ENCODE results near the gene GPT2.
A peak's percentile ranks its signal among the peaks of the same experiment; 100 is the strongest.

Gene GPT2

GRCh38 chr16:46883690-46884512 lies at the start of gene GPT2:
TSS of gene GPT2 (plus strand) at chr16:46884362. CDS start at chr16:46884716, 354 bp downstream.
- DNase-seq: peak; percentile 90 to 92

GRCh38 chr16:46836534-46837530 lies 47.3 kb upstream of the GPT2 start:
- no peak for DNase-seq

- no peak for DNase-seq
These were observed 44.1 kb upstream of the GPT2 start for GRCh38 chr16:46839986-46840443.

- no peak for DNase-seq
These were observed 41.8 kb upstream of the GPT2 start for GRCh38 chr16:46842192-46842895.

- DNase-seq: no peak
These were observed 40.1 kb upstream of the GPT2 start for GRCh38 chr16:46843898-46844642.

- no peak for DNase-seq
These were observed 39.4 kb upstream of the GPT2 start for GRCh38 chr16:46844771-46845170.

- peak in 1 of 2 experiments; percentile 5 for DNase-seq
These were observed 38.2 kb upstream of the GPT2 start for GRCh38 chr16:46845952-46846351.

- DNase-seq: no peak
These were observed 35.1 kb upstream of the GPT2 start for GRCh38 chr16:46848768-46849764.

GRCh38 chr16:46850619-46851555 lies 33.3 kb upstream of the GPT2 start:
- no peak for DNase-seq

- DNase-seq: no peak
These were observed 32.0 kb upstream of the GPT2 start for GRCh38 chr16:46852130-46852529.

- peak; percentile 70 to 75 for DNase-seq
These were observed 30.3 kb upstream of the GPT2 start for GRCh38 chr16:46853713-46854443.

- no peak for DNase-seq
These were observed 29.3 kb upstream of the GPT2 start for GRCh38 chr16:46854846-46855245.

GRCh38 chr16:46855389-46855788 lies 28.8 kb upstream of the GPT2 start:
- DNase-seq: no peak

- DNase-seq: no peak
These were observed 26.7 kb upstream of the GPT2 start for GRCh38 chr16:46857368-46857945.

- DNase-seq: no peak
These were observed 26.0 kb upstream of the GPT2 start for GRCh38 chr16:46858151-46858550.

GRCh38 chr16:46859719-46860152 lies 24.4 kb upstream of the GPT2 start:
- peak; percentile 63 to 70 for DNase-seq

- peak in 1 of 2 experiments; percentile 27 for DNase-seq
These were observed 21.4 kb upstream of the GPT2 start for GRCh38 chr16:46862555-46863447.

All from activated T-cell treated with anti-CD3 and anti-CD28 coated beads, Interleukin-2, amount 50 U/mL, for 48 hours (primary cell).